ENCODE data around the gene PPT2.
A peak's percentile ranks its signal among the peaks of the same experiment; 100 is the strongest.
"Not testable (repeated sequence)": the region's sequence is repeated elsewhere in the genome, so short reads cannot be mapped to it uniquely, and the experiment has no call there.

PPT2 gene

DNA sequence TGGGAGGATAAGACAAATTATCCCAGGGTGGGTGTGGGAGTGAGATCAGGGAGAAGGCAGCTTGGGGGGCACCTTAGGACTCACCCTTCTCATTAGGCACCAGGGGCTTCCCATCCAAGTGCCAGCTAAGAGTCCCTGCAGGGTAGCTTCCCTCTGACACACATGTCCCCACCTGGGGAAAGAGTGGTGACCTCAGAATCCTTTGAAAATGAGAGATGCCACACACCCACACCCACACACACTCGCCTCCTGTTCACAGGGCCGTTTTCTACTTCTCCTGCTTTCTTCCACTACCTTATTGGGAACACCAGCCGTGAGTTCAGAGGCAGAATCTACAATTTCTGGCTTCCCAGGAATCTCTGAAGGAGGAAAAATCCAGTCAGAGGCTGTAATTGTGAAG lies 29.1 kb downstream of the PPT2 start:
- Histone ChIP-seq H3K4me1 (no peaks in the 10 kb centered on the region), H3K4me3 (ENCODE audit: low read depth, low read length) (no peak overlapping the region), H3K9me3 (no peaks in the 10 kb centered on the region), H3K36me3 (peaks cover 14% of the 10 kb centered on the region), H3K27me3 (no peaks in the 10 kb centered on the region)
- TF ChIP-seq, protein P1, sequence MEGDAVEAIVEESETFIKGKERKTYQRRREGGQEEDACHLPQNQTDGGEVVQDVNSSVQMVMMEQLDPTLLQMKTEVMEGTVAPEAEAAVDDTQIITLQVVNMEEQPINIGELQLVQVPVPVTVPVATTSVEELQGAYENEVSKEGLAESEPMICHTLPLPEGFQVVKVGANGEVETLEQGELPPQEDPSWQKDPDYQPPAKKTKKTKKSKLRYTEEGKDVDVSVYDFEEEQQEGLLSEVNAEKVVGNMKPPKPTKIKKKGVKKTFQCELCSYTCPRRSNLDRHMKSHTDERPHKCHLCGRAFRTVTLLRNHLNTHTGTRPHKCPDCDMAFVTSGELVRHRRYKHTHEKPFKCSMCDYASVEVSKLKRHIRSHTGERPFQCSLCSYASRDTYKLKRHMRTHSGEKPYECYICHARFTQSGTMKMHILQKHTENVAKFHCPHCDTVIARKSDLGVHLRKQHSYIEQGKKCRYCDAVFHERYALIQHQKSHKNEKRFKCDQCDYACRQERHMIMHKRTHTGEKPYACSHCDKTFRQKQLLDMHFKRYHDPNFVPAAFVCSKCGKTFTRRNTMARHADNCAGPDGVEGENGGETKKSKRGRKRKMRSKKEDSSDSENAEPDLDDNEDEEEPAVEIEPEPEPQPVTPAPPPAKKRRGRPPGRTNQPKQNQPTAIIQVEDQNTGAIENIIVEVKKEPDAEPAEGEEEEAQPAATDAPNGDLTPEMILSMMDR (IDR thresholded peaks at IDR 0.05; ENCODE audit: low read depth, low read length), result no peak
- DNase-seq, result no peak

DNA sequence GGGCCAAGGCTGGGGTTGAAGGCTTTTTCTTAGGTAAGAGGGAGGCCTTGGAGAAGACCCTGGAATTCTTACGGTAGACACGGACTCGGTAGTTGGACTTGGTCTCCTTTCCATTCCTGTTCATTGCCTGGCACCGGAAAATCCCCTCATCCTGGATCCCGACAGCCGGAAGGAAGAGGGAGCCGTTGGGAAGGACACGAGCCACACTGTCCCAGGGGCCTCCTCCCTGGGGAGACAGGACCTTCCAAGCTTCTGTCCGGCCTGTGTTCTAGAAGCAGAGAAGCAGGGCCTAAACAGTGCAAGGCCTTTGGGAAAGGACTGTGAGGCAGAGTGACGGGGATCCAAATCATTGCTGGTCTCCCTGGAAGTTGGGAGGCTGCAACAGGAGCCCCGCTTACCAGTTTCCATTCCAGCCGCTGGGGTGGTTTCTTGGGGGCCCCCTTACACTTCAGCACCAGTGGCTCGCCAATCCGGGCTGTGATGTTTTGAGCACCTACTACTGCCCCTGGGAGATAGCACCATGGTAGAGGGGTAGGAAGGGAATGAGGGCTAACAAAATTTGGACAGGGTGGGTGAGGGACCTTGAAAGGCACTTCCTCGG lies 29.6 kb downstream of the PPT2 start:
- TF ChIP-seq, protein P1 (IDR thresholded peaks at IDR 0.05; ENCODE audit: low read depth, low read length), result no peak
- Histone ChIP-seq H3K36me3 (peaks cover 14% of the 10 kb centered on the region), H3K4me1 (no peaks in the 10 kb centered on the region; the same call in 1 of the 2 replicates), H3K4me3 (ENCODE audit: low read depth, low read length) (no peak overlapping the region), H3K9me3 (no peaks in the 10 kb centered on the region), H3K27me3 (no peaks in the 10 kb centered on the region)
- no peak for DNase-seq

DNA sequence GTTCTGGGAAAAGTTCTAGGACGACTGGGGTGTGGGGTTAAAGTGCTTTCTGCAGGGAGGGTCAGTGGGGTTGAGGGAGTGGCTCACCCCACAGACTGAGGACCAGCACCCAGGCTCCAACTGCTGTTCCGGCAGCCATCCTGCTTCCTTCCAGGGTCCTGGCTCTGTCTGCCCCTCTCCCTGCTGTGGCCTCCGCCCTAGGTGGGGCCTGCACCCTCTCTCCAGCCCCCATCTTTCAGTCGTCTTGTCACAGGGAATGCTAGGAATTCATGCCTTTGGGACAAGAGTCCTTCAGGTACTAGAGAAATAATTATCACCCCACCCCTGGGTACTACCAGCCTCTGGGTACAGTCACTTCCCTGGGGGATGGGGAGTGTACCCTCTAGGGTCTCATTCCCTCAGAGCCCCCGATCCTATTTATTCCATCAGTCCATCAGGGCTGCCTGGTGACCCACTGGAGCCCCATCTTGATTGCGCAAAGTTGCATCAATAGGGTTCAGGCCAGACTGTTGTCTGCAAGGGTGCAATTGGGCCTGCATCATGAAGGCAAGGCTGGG lies 30.2 kb downstream of the PPT2 start, which contains the start of gene AGER:
Gene AGER (minus strand): TSS at position 170 of the 557 bp plus-strand sequence. CDS start 31 bp downstream, at position 139.
- Histone ChIP-seq H3K9me3 (no peaks in the 10 kb centered on the region), H3K36me3 (peaks cover 14% of the 10 kb centered on the region), H3K4me1 (no peaks in the 10 kb centered on the region; the same call in 1 of the 2 replicates), H3K27me3 (no peaks in the 10 kb centered on the region), H3K4me3 (ENCODE audit: low read depth, low read length) (no peak within 1 kb of the TSS)
- TF ChIP-seq, protein P1 (IDR thresholded peaks at IDR 0.05; ENCODE audit: low read depth, low read length), result no peak
- DNase-seq, result no peak

DNA sequence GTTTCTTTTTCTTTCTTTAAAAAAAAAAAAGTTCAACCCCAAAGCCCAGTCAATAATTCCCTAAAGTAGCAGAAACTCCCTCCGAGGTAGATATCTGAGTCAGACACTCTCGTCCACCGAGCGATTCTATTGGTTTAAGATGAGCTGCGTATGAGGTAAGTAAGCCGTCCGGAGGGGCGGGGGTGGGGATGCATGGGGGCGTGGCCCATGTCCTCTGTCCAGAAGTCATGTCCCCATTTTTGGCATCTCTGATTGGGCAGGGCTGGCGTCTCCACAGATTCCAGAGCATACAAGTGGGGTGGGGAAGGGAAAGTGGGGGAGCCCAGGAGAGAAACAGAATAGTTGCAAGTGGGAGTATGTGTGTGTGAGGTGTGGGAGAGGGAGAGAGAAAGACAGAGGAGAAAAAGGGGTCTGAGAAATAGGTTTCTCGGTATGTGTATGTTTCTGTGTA lies 31.8 kb downstream of the PPT2 start:
- peak; percentile 75 for DNase-seq
- H3K9me3 ChIP-seq; H3K27me3 ChIP-seq; H3K4me3 ChIP-seq (ENCODE audit: low read depth, low read length); H3K4me1 ChIP-seq: not testable (repeated sequence)
- peaks cover 14% of the 10 kb centered on the region for H3K36me3 ChIP-seq

DNA sequence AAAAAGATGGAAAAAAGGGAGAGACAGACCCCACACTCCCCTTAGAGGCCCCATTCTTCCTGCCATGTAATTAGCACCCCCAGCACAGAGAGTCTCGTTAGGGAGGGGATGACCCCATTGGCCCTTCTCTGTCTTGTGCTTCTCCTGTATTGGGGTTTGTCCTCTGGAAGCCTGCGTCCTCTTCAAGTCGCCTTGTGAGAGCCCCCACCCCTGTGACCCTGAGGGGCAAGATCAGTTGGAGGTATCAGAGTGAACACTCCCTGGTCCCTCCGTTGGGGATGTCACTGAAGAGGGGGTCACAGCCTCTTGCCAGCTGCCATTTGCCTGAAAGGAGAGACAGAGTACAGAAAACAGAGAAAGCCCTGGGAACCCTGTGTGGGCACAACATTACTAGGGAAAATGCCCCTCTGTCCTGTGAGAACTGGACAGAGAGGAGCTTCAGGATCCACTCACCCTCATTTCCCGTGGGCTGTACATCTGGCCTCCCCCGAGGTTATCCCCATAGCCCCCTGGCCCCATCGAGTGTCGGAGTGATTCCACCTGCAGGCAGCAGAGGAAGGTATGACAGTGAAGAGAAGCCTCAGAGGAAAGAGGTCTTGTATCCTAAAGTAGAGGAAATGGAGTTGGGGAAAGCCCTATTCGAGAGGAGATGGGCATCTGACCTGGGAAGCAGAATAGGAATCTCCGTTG lies 32.4 kb downstream of the PPT2 start:
- not testable (repeated sequence) for H3K27me3 ChIP-seq; DNase-seq; H3K4me3 ChIP-seq (ENCODE audit: low read depth, low read length); H3K9me3 ChIP-seq; H3K4me1 ChIP-seq
- peaks cover 14% of the 10 kb centered on the region for H3K36me3 ChIP-seq

DNA sequence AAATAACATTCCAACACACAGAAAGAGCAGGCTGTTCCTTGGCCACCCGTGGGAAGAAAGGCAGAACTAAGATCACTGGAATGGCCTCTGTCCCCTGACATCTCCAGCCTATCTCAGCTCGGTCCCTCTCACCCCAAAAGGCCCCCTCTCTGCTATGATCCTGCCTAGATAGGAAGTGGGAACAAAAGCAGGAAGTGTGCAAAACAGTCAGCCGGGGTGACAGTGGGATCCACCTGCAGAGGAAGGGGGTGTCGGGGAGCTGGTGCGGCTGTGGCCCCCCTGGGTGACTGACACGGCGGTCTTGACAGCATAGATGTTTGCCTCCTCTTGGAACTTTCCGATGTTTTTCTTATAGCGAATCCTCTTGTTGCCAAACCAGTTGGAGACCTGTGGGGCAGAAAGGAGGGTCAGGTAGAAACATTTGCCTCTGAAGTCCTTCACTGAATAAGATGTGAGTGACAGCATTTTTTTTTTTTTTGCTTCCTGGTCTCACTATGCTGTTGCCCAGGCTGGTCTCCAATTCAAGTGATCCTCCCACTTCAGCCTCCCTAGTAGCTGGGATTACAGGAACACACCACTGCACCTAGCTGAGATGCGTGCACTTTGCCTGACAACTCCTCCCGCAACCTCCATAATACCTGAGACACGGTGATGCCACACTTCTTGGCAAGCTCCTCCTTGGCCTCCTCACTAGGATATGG lies 33.2 kb downstream of the PPT2 start:
- H3K4me3 ChIP-seq (ENCODE audit: low read depth, low read length), result no peak overlapping the region

DNA sequence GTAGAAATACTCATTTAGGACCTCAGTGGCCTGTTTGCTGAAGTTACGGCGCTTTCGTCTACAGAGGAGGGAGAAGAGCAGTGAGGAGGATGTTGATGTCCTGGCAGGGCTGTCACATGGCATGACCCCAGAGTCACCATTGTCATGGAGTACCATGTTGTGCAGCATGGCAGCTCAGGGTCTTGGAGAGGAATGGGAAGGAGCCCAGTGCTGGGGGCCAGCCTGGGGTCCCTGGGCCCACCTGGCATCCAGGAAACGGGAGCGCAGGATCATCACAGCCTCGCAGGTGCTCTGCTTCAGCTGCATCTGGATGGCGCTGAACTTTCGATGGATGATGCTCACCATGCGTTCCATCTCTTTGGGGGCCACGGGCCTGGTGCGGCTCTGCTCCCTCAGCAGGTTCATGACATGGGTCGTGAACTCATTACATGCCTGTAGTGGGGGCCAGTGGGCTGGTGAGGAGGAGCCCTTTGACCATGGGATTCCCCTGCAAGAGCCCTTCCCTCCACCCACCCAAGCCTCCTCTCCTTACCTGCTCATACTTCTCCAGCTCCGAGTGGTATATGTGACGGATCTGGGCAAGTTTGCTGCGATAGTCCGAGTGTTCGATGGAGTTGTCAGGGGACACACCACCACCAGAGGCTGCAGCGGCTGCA lies 33.9 kb downstream of the PPT2 start:
- DNase-seq; H3K4me1 ChIP-seq; H3K9me3 ChIP-seq; H3K4me3 ChIP-seq (ENCODE audit: low read depth, low read length); H3K27me3 ChIP-seq: not testable (repeated sequence)
- peaks cover 14% of the 10 kb centered on the region for H3K36me3 ChIP-seq

More for the DNA sequence above, 33.2 kb downstream of the PPT2 start:
- Histone ChIP-seq H3K27me3 (no peaks in the 10 kb centered on the region), H3K9me3 (no peaks in the 10 kb centered on the region), H3K4me1 (no peaks in the 10 kb centered on the region; the same call in 1 of the 2 replicates), H3K36me3 (peaks cover 14% of the 10 kb centered on the region)
- TF ChIP-seq, protein P1 (IDR thresholded peaks at IDR 0.05; ENCODE audit: low read depth, low read length), result no peak
- DNase-seq, result no peak

All from BE2C (cell line).